GM18909 (cell line): ENCODE measurements around the gene MRPL55.

Experiments used
- ATAC-seq: cut with Tn5 transposase; IDR thresholded peaks from one replicate; pipeline ENCODE4 v1.9.1; 2021; ENCODE audit warnings: mild to moderate bottlenecking; ENCODE audit not compliant: unreplicated experiment, poor library complexity

MRPL55 gene

GRCh38 chr1:228073857-228074545, 35.1 kb downstream of the MRPL55 start:
- no peak for ATAC-seq

GRCh38 chr1:228073061-228073856, 35.8 kb downstream of the MRPL55 start:
- ATAC-seq: no peak

GRCh38 chr1:228072658-228073043, 36.4 kb downstream of the MRPL55 start:
- ATAC-seq: no peak

- no peak for ATAC-seq
These were observed 37.1 kb downstream of the MRPL55 start for GRCh38 chr1:228071839-228072657.

GRCh38 chr1:228070851-228071250, 38.2 kb downstream of the MRPL55 start:
- ATAC-seq: no peak

GRCh38 chr1:228070173-228070572, 38.9 kb downstream of the MRPL55 start:
- ATAC-seq: no peak

- no peak for ATAC-seq
These were observed 40.7 kb downstream of the MRPL55 start for GRCh38 chr1:228068359-228068758.

- no peak for ATAC-seq
These were observed 42.0 kb downstream of the MRPL55 start for GRCh38 chr1:228066891-228067654.

GRCh38 chr1:228066416-228066815, 42.7 kb downstream of the MRPL55 start:
- no peak for ATAC-seq

GRCh38 chr1:228065543-228066347, 43.4 kb downstream of the MRPL55 start:
- no peak for ATAC-seq

- no peak for ATAC-seq
These were observed 44.2 kb downstream of the MRPL55 start for GRCh38 chr1:228064741-228065542.

- ATAC-seq: no peak
These were observed 44.8 kb downstream of the MRPL55 start for GRCh38 chr1:228064296-228064695.

GRCh38 chr1:228063251-228064191, 45.6 kb downstream of the MRPL55 start:
- no peak for ATAC-seq

- ATAC-seq: no peak
These were observed 46.3 kb downstream of the MRPL55 start for GRCh38 chr1:228062812-228063211.

- no peak for ATAC-seq
These were observed 46.9 kb downstream of the MRPL55 start for GRCh38 chr1:228062085-228062791.

GRCh38 chr1:228061411-228062084, 47.6 kb downstream of the MRPL55 start:
- ATAC-seq: no peak
